Neural crest cell (in vitro differentiated cells): ENCODE data around the gene MAPK10. TPM values are rescaled to one million over a fixed set of nuclear protein-coding genes. Genes with fewer than 3 reads are reported as not detected.
A peak's percentile ranks its signal among the peaks of the same experiment; 100 is the strongest.

Source experiments
- DNase-seq: peaks from one replicate; pipeline ENCODE4 v3.0.0; 2021; ENCODE audit warnings: low read depth, mixed read lengths, low spot score
- H3K27ac Mint-ChIP-seq: one replicate; pipeline ENCODE4 v1.8.0; 2021; ENCODE audit warnings: mild to moderate bottlenecking, mixed read lengths; ENCODE audit not compliant: unreplicated experiment
- H3K27me3 Mint-ChIP-seq: 2 replicates; pipeline ENCODE4 v1.8.0; 2021; ENCODE audit warnings: low read depth, mild to moderate bottlenecking, mixed read lengths
- H3K36me3 Mint-ChIP-seq: 2 replicates; pipeline ENCODE4 v1.8.0; 2021; ENCODE audit warnings: low read depth, mild to moderate bottlenecking, mixed read lengths
- H3K4me1 Mint-ChIP-seq: 2 replicates; pipeline ENCODE4 v1.8.0; 2021; ENCODE audit warnings: mixed read lengths
- H3K4me3 Mint-ChIP-seq: one replicate; pipeline ENCODE4 v1.8.0; 2021; ENCODE audit warnings: mild to moderate bottlenecking, mixed read lengths
- H3K9me3 Mint-ChIP-seq: 2 replicates; pipeline ENCODE4 v1.8.0; 2021; ENCODE audit warnings: mixed read lengths
- CTCF ChIP-seq: fragments of 200-600 bp; sonication (generic); conservative IDR thresholded peaks from 2 replicates; pipeline ENCODE4 v1.5.0; 2021; ENCODE audit warnings: antibody characterized with exemption, mild to moderate bottlenecking
- long read RNA-seq: library from polyadenylated mRNA; unstranded; transcript quantifications from one replicate; pipeline ENCODE4 v2.0.0, GENCODE V29; 2020
- total RNA-seq: library from RNA; stranded (reverse); gene quantifications from 2 replicates; pipeline ENCODE4 v1.2.1, GENCODE V29; 2021

MAPK10 gene
- 56.9 and 62.2 TPM in 2 replicates for total RNA-seq
- long read RNA-seq, full-length matches to known transcripts, result 111 of 175 reads
- long read RNA-seq, partial matches to known transcripts, result 27 of 175 reads
- long read RNA-seq, other reads (novel, unspliced or antisense), result 37 of 175 reads

- Mint-ChIP-seq H3K27ac (peak within 1 kb of the TSS; percentile 100), H3K4me1 (peaks cover 57% of the 10 kb centered on the region), H3K36me3 (no peaks in the 10 kb centered on the region), H3K4me3 (peak within 1 kb of the TSS; percentile 91), H3K9me3 (no peaks in the 10 kb centered on the region), H3K27me3 (no peaks in the 10 kb centered on the region)
- TF ChIP-seq CTCF, result no peak
- peak; percentile 61 for DNase-seq
These were observed at the start of gene MAPK10 for GRCh38 chr4:86359944-86360478. MAPK10 (minus strand) TSS chr4:86360053.

GRCh38 chr4:86403575-86403974, 43.7 kb upstream of the MAPK10 start:
- Mint-ChIP-seq H3K27ac (no peak overlapping the region), H3K27me3 (no peaks in the 10 kb centered on the region), H3K4me1 (no peaks in the 10 kb centered on the region), H3K36me3 (peaks cover 3% of the 10 kb centered on the region), H3K4me3 (no peak overlapping the region), H3K9me3 (peaks cover 3% of the 10 kb centered on the region)
- no peak for DNase-seq
- no peak for TF ChIP-seq CTCF

- Mint-ChIP-seq H3K27me3 (no peaks in the 10 kb centered on the region), H3K4me1 (no peaks in the 10 kb centered on the region), H3K27ac (no peak overlapping the region), H3K36me3 (no peaks in the 10 kb centered on the region), H3K9me3 (no peaks in the 10 kb centered on the region), H3K4me3 (no peak overlapping the region)
- no peak for DNase-seq
- TF ChIP-seq CTCF, result no peak
These were observed 42.0 kb upstream of the MAPK10 start for GRCh38 chr4:86401826-86402225.

- H3K4me1 Mint-ChIP-seq, result no peaks in the 10 kb centered on the region
- no peaks in the 10 kb centered on the region for H3K36me3 Mint-ChIP-seq
- no peak overlapping the region for H3K4me3 Mint-ChIP-seq
- H3K9me3 Mint-ChIP-seq, result peaks cover 3% of the 10 kb centered on the region
- DNase-seq, result no peak
- no peaks in the 10 kb centered on the region for H3K27me3 Mint-ChIP-seq
- no peak for TF ChIP-seq CTCF
- no peak overlapping the region for H3K27ac Mint-ChIP-seq
These were observed 40.4 kb upstream of the MAPK10 start for GRCh38 chr4:86400216-86400615.

- Mint-ChIP-seq H3K4me3 (no peak overlapping the region), H3K36me3 (no peaks in the 10 kb centered on the region), H3K27me3 (no peaks in the 10 kb centered on the region), H3K4me1 (no peaks in the 10 kb centered on the region), H3K27ac (no peak overlapping the region), H3K9me3 (peaks cover 3% of the 10 kb centered on the region)
- DNase-seq, result no peak
- TF ChIP-seq CTCF, result no peak
These were observed 38.3 kb upstream of the MAPK10 start for GRCh38 chr4:86398187-86398586.
